Activated T-helper 1 cell treated with anti-CD3 and anti-CD28 coated beads, Interleukin-2, amount 50 U/mL, for 16 hours (primary cell): ENCODE measurements around the gene RSKR.
"Not testable (repeated sequence)": the region's sequence is repeated elsewhere in the genome, so short reads cannot be mapped to it uniquely, and the experiment has no call there.

ENCODE experiments used
- DNase-seq, 2 donors: peaks; one replicate each; pipeline ENCODE4 v3.0.0-alpha.2; 2020; ENCODE audit warnings: low read depth in 1 of 2, low spot score in 1 of 2

The RSKR gene, protein sequence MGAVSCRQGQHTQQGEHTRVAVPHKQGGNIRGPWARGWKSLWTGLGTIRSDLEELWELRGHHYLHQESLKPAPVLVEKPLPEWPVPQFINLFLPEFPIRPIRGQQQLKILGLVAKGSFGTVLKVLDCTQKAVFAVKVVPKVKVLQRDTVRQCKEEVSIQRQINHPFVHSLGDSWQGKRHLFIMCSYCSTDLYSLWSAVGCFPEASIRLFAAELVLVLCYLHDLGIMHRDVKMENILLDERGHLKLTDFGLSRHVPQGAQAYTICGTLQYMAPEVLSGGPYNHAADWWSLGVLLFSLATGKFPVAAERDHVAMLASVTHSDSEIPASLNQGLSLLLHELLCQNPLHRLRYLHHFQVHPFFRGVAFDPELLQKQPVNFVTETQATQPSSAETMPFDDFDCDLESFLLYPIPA

DNA sequence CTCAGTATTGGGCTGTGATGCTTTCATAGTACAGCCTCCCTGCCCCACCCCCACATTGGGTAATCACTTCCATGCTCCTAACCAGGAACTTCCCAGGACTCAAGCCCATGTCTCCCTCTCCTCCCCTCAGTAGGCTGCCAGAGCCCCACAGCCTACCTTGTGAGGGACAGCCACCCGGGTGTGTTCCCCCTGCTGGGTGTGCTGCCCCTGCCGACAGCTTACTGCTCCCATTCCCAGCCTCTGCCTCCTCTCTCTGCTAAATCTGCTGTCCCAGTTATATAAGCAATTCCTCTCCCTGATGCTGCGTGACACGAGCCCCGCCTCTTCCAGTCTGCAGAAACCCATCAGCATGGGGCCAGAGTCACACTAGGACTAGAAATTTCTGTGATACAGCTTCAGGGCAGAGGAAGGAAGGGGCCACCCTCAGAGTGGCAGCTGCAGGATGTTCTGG, at the start of gene RSKR:
Gene RSKR (minus strand): TSS at position 255 of the 451 bp plus-strand sequence. CDS start 24 bp downstream, at position 231.
- DNase-seq, result no peak

DNA sequence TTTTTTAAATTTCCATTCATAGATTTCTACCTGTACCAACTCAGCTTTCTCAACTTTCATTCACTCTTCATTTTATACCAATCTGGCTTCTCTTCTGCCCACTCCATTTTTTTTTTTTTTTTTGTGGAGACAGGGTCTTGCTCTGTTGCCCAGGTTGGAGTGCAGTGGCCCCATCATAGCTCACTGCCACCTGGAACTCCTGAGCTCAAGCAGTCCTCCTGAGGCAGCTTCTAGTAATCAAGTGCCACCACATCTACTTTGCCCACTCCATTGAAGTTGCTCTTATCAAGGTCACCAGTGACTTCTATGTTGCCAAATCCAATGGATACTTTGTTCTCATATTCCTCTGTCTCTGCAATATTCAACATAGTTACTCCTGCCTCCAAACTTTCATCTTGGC, 49.7 kb upstream of the RSKR start:
- no peak for DNase-seq

DNA sequence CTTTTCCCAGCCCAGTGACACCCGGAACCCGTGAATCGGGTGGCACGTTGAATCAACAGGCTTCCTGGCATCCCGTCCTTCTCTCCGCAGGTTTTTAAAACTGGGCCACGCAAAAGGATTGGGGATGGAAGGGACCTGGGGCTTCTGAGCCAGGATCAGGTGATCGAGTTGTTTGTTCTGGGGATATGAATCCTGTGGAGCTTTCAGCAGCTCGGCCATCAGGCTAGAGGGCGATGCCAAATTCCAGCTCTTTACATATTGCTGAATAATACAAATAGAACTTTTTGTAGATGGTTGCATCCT, 48.5 kb upstream of the RSKR start:
- DNase-seq, result no peak

DNA sequence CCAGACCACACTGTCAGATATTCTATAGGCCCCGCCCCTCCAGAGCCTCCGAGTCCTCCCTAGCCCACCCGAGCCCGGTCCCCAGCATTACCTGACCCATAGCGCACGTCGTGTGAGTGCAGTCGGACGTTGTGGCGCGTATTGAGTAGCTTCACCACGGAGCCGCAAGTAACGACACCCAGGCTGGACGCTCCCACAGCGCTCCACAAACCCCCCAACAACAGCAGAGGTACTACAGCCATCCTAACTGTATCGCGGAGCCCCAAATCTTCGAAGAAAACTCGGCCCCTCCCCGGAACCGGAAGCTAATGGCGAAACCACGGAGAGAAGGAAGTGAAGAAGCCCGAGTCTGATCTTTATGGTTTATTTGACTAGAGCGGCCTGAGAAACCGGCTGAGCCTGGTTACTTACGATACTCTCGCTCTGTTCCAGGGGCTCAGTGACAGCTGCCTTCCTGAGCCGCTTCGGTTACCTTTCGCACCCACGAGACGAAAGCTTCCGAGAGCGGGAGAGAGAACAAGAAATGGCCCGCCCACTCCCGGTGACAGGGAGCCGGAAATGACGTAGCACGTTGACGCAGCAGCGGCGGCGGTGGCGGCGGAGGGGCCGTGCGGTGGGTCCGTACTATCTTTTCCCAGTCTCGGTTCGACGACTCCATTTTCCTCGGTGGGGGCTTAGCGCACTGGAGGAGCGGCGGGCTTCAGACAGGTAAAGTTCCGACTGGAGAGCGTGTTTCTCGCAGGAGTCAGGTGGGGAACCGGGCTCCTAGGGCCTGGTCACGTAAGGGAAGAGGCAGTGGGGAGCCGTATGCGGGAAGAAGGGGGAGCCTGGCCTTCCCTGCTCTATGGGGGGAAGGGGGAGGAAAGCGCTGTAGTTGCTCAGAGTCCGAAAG, 47.9 kb upstream of the RSKR start, which contains the start of the genes SDF2 and SUPT6H:
Gene SDF2 (minus strand): TSS at position 272 of the 892 bp plus-strand sequence. CDS start 30 bp downstream, at position 242.
Gene SUPT6H (plus strand): TSS at position 571 of the 892 bp plus-strand sequence. CDS start 11,197 bp downstream, outside the sequence.
- peak; percentile 90 for DNase-seq

DNA sequence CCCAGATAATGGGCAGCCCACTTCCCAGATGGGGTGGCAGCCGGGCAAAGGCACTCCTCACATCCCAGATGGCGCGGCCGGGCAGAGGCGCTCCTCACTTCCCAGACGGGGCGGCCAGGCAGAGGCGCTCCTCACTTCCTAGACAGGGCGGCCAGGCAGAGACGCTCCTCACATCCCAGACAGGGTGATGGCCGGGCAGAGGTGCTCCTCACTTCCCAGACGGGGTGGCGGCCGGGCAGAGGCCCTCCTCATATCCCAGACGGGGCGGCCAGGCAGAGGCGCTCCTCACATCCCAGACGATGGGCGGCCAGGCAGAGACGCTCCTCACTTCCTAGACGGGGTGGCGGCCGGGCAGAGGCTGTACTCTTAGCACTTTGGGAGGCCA, 45.5 kb upstream of the RSKR start:
- DNase-seq, result not testable (repeated sequence)

DNA sequence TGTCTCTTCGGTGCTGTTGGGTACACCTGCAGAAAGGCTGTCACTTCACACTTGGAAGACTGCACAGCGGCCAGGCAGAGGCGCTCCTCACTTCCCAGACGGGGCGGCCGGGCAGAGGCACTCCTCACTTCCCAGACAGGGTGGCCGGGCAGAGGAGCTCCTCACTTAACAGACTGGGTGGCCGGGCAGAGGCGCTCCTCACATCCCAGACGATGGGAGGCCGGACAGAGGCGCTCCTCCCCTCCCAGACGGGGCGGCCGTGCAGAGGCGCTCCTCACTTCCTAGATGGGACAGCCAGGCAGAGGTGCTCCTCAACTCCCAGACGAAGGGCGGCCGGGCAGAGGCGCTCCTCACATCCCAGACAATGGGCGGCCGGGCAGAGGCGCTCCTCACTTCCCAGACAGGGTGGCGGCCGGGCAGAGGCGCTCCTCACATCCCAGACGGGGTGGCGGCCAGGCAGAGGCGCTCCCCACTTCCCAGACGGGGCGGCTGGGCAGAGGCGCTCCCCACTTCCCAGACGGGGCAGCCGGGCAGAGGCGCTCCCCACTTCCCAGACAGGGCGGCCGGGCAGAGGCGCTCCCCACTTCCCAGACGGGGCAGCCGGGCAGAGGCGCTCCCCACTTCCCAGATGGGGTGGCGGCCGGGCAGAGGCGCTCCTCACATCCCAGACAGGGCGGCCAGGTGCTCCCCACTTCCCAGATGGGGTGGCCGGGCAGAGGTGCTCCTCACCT, 44.9 kb upstream of the RSKR start:
- not testable (repeated sequence) for DNase-seq

DNA sequence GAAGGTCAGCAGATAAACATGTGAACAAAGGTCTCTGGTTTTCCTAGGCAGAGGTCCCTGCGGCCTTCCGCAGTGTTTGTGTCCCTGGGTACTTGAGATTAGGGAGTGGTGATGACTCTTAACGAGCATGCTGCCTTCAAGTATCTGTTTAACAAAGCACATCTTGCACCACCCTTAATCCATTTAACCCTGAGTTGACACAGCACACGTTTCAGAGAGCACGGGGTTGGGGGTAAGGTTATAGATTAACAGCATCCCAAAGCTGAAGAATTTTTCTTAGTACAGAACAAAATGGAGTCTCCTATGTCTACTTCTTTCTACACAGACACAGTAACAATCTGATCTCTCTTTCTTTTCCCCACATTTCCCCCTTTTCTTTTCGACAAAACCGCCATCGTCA, 44.4 kb upstream of the RSKR start:
- DNase-seq, result not testable (repeated sequence)

DNA sequence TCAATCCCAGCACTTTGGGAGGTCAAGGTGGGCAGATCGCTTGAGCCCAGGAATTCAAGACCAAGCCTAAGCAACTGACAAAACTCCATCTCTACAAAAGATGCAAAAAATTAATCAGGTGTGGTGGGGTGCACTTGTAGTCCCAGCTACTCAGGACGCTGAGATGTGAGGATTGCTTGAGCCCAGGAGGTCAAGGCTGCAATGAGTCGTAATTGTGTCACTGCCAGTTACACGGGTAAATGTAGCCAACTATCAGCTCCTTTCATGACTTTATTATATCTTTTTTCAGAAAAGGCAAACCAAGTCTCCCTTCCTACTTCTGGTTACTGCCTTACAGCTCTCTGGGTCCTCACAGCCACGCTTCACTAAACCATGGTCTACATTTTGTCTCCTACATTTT, 43.8 kb upstream of the RSKR start:
- no peak for DNase-seq

DNA sequence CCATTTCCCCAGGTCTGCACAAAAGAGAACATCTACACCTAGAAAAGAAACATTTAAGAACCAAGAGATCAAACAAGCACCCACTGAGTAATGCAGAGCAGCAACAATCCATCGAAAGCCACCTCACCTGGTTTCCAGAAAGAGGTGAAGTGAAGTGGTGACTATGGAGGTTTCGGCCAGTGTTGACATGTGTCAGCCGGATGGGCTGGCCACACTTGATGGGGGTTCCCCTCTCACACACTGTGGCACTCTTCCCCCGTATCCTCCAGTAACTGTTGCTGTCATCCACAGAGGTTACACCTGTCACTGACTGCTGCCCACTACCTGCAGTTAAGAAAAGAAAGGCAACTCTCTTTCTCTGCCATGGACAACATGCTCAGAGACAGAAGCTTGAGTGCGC, 41.2 kb upstream of the RSKR start:
- no peak for DNase-seq

DNA sequence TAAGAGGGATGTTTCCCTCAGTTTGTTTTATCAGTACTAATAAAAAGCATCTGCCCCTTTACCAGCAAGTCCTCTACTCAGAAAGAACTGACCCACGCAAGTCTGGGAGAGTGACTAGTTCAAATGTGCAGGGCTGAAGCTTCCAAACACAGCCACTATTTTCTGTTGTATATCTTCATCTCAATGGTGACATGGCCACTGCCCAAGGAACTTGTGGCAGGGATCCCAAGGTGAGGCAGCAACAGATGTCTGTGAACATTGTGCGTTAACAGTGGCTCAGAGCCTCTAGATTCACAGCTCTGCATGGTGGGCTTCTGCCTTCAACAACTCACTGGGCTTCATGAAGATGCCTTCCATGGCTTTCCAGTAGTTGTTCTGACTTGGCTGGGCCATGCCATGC, 34.7 kb upstream of the RSKR start:
- DNase-seq, result no peak

DNA sequence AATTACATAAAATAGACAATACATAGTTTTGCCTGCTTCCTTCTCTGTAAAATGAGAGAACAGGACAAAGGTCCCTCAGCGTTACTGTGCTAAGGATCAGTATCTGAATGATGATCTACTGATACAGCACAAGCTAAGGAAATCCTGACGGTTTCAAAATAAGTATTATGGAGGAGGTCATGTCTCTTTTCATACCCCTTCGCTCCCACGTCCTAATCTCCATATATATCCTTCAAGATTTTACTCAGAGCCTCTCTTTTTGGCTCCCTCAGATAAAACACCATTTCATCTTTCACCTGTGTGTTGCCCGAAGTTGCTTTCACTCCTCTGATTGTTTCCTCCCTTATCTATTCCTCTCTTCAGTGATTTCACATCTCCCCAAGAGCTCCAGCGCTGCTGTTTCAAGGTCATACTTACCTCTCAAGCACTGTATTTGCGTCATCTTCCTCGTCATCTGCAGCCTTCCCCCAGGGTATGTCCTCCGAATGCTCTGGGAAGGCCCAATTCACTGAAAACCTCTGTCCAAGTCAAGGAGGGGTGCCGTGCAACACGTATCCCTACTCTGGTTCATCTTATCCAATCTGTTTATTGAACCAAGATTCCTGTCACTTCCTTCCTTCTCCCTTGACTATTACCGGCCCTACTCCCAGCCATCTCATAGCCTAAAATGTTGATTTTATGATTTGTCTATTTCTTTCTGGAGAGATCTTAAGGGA, 32.2 kb upstream of the RSKR start:
- no peak for DNase-seq

DNA sequence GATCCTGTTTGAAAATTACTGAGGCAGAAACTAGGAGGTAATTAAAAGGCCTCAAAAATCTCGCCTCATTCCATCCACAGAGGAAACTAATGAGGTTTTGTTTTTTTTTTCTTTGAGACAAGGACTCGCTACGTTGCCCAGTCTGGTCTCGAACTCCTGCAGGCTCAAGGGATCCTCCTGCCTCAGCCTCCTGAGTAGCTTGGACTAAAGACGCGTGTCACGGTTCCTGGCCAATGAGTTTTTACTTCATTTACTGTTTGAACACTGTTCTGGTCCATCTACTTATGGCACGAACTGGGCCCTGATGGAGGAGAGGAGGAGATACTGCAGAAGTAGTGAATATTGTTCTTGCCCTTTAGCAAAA, 31.6 kb upstream of the RSKR start:
- no peak for DNase-seq

DNA sequence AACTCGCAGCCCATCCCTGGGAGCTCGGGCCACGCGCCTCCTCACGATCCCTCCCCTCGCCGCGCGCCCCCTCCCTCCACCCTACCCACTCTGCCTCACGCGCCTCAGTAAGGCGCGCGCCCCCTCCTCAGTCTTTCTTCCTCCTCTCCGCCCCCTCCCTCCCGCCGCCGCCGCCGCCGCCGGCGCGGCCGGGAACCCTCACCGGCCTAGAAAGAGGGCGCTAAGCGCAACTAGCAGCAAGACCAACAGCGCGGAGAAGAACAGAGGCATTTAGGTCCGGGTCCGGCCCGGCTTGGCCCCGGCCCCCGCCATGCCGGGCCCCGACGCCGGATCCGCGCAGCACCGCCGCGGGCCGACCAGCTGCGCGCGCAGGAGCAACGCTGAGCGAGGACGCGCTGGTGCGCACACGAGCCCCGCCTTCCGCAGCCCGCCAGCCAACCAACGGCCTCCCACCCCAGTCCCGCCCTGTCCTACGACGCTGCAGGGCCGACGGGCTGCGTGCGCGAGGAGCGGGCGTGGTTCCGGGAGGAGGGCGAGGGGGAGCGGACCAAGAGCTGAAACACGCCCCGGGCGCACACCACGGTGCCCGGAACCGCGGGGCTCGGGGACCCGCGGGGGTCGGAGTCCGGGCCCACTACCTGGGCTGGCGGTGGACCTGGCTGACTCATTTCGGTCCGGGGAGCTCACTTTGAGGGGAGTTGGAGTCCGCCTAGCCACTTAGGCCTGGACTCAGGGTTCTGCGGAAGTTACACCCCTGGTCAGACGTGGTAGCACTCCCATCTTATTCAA, 31.0 kb upstream of the RSKR start, which contains the start of gene BLTP2:
Gene BLTP2 (minus strand): TSS at position 372 of the 789 bp plus-strand sequence. CDS start 102 bp downstream, at position 270.
- peak; percentile 92 to 94 for DNase-seq

DNA sequence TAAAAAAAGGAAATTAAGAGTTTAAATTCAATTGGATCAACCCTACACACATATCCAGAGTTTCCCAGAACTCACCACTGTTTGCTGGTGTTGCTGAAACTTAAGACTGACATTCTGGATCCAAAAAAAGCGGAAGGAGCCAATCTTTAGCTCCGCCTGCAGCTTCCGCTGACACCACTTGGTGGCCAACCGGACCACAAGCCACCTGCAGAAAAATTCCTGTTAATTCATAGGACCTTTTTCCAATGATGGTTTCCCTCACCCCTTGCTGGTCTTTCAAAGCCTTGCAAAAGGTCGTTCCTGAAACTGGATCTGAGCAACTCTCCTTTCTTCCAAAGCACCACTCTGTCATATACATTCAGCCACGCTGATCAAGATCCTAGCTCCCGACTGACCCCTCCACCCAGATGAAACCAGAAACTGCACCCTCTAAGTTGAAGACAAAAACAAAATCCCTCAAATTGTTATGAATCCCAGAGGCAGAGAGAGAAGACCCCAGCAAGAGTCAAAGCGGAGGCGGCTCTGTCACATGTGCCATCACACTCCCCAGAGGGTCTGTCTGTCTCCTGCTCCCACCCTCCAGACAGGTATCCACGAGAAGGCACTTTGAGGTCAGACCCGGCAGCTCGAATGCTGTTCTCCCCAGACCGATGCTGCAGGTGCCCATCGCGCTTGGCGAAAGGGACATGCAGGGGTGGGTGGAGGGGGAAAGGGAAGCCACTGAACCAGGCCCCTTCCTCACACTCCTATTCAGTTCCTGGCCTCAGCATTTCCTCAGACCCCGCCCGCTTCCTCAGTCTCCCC, 30.2 kb upstream of the RSKR start:
- no peak for DNase-seq

DNA sequence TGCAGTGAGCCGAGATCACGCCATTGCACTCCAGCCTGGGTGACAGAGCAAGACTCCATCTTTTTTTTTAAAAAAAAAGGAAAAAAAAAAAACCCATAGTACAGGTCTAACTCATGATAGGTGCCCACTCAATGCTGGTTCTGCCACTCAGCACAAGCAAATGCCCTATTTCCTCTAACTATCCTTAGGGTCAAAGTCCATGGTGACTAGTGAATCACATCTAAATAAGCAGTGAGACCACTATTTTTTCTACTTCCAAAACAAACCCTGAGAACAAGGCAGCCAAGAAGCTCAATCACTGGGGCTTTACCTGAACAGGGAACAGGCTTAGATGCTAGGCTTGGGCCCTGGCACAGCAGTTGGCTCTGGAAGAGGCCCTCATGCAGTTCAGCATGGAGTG, 27.6 kb upstream of the RSKR start:
- no peak for DNase-seq

DNA sequence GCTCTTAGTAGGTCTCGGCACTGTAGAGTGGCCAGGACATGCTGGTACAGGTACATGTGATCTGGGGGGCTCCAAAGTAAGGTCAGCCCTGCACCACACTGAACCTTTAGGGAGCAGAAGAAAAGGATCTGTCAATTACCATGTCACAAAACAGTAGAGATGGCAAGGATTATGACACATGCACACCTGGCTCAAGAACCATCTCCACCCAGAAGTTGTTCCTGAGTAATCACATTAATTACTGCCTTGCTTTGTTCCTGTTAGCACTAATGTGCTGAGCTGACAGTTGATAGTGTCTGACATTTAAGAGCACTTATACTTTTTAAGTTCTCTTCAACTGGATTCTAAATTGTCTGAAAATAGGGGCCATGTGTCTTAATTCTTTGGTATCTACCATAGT, 21.5 kb upstream of the RSKR start:
- DNase-seq, result no peak

DNA sequence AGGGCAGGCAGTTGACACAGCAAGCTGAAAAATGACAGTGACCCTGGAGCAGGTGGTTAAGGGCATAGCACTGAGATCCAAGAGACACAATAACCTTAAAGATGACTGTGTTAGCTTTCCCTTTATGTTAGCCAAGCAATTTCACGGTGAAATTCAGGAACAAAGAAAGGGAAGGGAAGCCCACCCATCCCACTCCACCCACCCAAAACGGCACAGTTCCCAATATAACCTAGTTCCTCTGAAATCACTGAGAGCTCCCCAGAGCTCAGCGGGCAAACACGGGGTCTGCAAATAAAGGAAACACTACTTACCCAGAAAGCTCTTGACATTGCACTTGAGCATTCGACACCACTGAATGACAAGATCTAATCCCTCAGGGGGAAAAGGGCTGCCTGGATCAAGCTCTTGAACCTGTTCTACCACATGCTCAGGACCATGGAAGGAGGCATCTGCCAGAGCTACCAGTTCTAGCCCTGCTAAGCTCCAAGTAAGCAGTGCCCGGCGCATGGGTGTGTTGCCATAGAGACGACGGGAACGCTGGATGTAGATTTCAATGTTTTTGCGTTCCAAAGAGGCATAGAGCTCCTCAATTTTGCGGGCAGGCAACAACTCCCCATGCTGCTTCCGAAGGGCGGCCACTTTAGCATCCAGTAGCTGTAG, 20.4 kb upstream of the RSKR start:
- DNase-seq, result no peak

DNA sequence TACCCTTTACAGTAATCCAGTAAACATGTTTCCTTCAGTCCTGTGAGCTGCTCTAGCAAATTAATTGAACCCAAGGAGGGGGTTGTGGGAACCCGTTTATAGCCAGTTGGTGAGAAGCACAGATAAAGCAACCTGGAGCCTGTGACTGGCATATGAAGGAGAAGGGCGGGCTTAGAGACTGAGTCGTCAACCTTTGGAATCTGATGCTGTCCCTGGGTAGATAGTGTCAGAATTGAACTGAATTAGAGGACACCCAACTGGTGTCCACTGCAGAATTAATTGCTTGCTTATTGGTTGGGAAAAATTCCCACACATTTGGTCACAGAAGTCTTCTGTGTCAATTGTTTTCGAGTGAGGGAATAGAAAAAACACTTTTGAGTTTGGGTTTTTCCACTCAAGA, 12.8 kb upstream of the RSKR start:
- no peak for DNase-seq

DNA sequence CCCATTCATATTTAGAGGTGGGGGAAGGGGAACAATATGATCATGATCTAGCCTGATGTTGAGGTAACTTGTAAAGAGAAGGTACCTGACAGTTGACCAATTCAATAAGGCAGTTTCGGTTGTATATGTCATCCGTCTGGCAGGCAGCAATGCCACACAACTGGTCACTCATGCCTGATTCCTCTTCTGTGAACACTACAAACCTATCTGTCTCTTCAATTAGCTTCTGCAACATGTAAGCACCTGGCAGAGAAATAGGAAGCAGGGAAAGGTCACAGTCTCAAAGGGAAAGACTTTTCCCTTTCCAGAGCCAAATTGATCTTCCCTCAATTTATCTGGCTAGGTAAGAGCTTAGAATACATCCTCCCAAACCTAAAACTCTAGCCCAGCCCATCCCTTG, 10.2 kb upstream of the RSKR start:
- no peak for DNase-seq
